ENCODE data around the gene CHPF2.

Gene CHPF2, protein sequence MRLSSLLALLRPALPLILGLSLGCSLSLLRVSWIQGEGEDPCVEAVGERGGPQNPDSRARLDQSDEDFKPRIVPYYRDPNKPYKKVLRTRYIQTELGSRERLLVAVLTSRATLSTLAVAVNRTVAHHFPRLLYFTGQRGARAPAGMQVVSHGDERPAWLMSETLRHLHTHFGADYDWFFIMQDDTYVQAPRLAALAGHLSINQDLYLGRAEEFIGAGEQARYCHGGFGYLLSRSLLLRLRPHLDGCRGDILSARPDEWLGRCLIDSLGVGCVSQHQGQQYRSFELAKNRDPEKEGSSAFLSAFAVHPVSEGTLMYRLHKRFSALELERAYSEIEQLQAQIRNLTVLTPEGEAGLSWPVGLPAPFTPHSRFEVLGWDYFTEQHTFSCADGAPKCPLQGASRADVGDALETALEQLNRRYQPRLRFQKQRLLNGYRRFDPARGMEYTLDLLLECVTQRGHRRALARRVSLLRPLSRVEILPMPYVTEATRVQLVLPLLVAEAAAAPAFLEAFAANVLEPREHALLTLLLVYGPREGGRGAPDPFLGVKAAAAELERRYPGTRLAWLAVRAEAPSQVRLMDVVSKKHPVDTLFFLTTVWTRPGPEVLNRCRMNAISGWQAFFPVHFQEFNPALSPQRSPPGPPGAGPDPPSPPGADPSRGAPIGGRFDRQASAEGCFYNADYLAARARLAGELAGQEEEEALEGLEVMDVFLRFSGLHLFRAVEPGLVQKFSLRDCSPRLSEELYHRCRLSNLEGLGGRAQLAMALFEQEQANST

GRCh38 chr7:151232091-151232916 lies at the start of gene CHPF2:
CHPF2 (plus strand) TSS chr7:151232483; CDS start chr7:151234012, 1,529 bp downstream.
- Histone ChIP-seq H3K27ac (ENCODE audit: low read depth, low read length) (peak within 1 kb of the TSS; percentile 69), H3K4me3 (ENCODE audit: low read length) (peak within 1 kb of the TSS; percentile 79), H3K36me3 (ENCODE audit: control insufficient read depth, insufficient read depth, low read length) (peaks cover 17% of the 10 kb centered on the region), H3K4me1 (ENCODE audit: control insufficient read depth, insufficient read depth, low read length) (peaks cover 10% of the 10 kb centered on the region), H3K27me3 (ENCODE audit: control insufficient read depth, insufficient read depth, low read length) (no peaks in the 10 kb centered on the region), H3K9ac (ENCODE audit: low read length) (peak within 1 kb of the TSS; percentile 57)

DNA sequence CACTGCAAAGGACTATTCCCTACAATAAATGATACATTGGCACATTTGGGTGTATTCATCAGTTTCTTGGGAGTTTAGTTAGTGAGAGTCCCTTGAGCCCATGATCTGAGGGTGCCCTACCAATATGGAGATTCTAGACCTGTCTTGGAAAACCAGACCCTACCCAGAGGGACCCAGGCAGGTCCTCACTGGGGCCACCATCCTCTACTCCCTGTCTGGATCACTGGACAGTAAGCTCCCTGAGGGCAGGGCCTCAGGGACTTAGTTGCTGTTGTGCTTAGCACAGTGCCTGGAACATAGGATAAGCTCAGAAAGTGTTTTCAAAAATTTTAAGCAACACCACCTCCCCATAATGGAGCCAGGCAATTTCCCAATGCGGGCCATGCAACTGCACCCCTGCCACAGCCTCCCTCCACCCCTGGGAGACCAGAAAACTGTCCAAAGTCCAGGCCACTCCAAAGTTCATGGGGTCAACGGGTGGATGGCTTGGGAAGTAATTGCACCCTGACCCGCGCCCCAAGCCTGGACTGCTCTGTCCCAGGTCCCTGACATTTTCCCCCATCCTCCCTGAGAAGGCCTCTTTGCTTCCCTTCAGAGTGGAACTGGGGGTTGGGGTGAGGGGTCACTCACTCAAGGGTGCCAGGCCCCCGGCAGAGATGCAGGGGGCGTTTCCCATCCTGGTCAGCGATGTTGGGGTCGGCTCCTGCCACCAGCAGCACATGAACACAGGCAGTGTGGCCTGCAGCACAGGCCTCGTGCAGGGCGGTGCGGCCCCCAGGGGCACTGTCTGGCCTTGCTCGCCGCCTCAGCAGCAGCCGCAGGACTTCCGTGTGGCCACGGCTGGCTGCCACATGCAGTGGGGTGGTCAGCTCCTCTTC lies 46.3 kb upstream of the CHPF2 start:
- Histone ChIP-seq H3K27me3 (ENCODE audit: control insufficient read depth, insufficient read depth, low read length) (no peaks in the 10 kb centered on the region), H3K27ac (ENCODE audit: low read depth, low read length) (no peak overlapping the region), H3K4me1 (ENCODE audit: control insufficient read depth, insufficient read depth, low read length) (no peaks in the 10 kb centered on the region), H3K4me3 (ENCODE audit: low read length) (no peak overlapping the region), H3K36me3 (ENCODE audit: control insufficient read depth, insufficient read depth, low read length) (no peaks in the 10 kb centered on the region), H3K9ac (ENCODE audit: low read length) (no peak overlapping the region)

GRCh38 chr7:151186640-151187408 lies 45.5 kb upstream of the CHPF2 start, which contains the start of gene ASB10:
ASB10 (minus strand) TSS chr7:151187250; CDS start chr7:151187130, 120 bp downstream.
- Histone ChIP-seq H3K4me3 (ENCODE audit: low read length) (no peak within 1 kb of the TSS), H3K4me1 (ENCODE audit: control insufficient read depth, insufficient read depth, low read length) (no peaks in the 10 kb centered on the region), H3K36me3 (ENCODE audit: control insufficient read depth, insufficient read depth, low read length) (no peaks in the 10 kb centered on the region), H3K27ac (ENCODE audit: low read depth, low read length) (no peak within 1 kb of the TSS), H3K27me3 (ENCODE audit: control insufficient read depth, insufficient read depth, low read length) (no peaks in the 10 kb centered on the region), H3K9ac (ENCODE audit: low read length) (no peak within 1 kb of the TSS)

- H3K9ac ChIP-seq (ENCODE audit: low read length): no peak overlapping the region
- H3K27ac ChIP-seq (ENCODE audit: low read depth, low read length): no peak overlapping the region
- no peaks in the 10 kb centered on the region for H3K27me3 ChIP-seq (ENCODE audit: control insufficient read depth, insufficient read depth, low read length)
- H3K4me1 ChIP-seq (ENCODE audit: control insufficient read depth, insufficient read depth, low read length): no peaks in the 10 kb centered on the region
- H3K36me3 ChIP-seq (ENCODE audit: control insufficient read depth, insufficient read depth, low read length): no peaks in the 10 kb centered on the region
- H3K4me3 ChIP-seq (ENCODE audit: low read length): no peak overlapping the region
These were observed 44.7 kb upstream of the CHPF2 start for GRCh38 chr7:151187409-151188251.

DNA sequence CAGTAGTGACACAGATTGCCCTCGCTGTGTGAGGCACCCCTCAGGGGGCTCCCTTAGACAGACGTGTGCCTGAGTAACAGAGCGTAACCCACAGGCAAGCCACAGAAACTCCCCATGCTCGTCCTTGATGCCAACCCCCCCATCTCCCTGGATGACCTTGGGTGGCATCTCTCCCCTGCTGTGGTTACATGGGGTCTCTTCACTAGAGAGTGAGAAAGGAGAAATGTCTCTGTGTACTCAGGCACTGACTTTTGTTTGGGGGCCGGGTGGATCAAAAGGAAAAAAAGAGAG lies 44.1 kb upstream of the CHPF2 start:
- no peaks in the 10 kb centered on the region for H3K4me1 ChIP-seq (ENCODE audit: control insufficient read depth, insufficient read depth, low read length)
- no peak overlapping the region for H3K27ac ChIP-seq (ENCODE audit: low read depth, low read length)
- H3K4me3 ChIP-seq (ENCODE audit: low read length): no peak overlapping the region
- H3K9ac ChIP-seq (ENCODE audit: low read length): no peak overlapping the region
- H3K36me3 ChIP-seq (ENCODE audit: control insufficient read depth, insufficient read depth, low read length): no peaks in the 10 kb centered on the region
- no peaks in the 10 kb centered on the region for H3K27me3 ChIP-seq (ENCODE audit: control insufficient read depth, insufficient read depth, low read length)

DNA sequence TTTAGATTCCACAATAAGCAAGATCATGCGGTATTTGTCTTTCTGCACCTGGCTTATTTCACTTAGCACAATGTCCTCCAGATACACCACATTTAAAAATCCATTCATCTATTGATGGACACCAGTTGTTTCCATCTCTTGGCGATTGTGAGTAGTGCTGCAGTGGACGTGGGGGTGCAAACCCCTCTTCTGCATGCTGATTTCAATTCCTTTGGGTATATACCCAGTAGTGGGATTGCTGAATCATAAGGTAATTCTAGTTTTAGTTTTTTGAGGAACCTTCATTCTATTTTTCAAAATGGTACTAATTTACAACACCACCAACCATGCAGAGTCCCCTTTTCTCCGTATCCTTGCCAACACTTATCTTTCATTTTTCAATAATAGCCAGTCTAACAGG lies 43.2 kb upstream of the CHPF2 start:
- Histone ChIP-seq H3K9ac (ENCODE audit: low read length) (no peak overlapping the region), H3K4me3 (ENCODE audit: low read length) (no peak overlapping the region), H3K27ac (ENCODE audit: low read depth, low read length) (no peak overlapping the region), H3K4me1 (ENCODE audit: control insufficient read depth, insufficient read depth, low read length) (no peaks in the 10 kb centered on the region), H3K36me3 (ENCODE audit: control insufficient read depth, insufficient read depth, low read length) (no peaks in the 10 kb centered on the region), H3K27me3 (ENCODE audit: control insufficient read depth, insufficient read depth, low read length) (no peaks in the 10 kb centered on the region)

GRCh38 chr7:151191544-151191943 lies 40.7 kb upstream of the CHPF2 start:
- Histone ChIP-seq H3K9ac (ENCODE audit: low read length) (no peak overlapping the region), H3K27me3 (ENCODE audit: control insufficient read depth, insufficient read depth, low read length) (peaks cover 5% of the 10 kb centered on the region), H3K4me1 (ENCODE audit: control insufficient read depth, insufficient read depth, low read length) (no peaks in the 10 kb centered on the region), H3K4me3 (ENCODE audit: low read length) (no peak overlapping the region), H3K27ac (ENCODE audit: low read depth, low read length) (no peak overlapping the region), H3K36me3 (ENCODE audit: control insufficient read depth, insufficient read depth, low read length) (no peaks in the 10 kb centered on the region)

DNA sequence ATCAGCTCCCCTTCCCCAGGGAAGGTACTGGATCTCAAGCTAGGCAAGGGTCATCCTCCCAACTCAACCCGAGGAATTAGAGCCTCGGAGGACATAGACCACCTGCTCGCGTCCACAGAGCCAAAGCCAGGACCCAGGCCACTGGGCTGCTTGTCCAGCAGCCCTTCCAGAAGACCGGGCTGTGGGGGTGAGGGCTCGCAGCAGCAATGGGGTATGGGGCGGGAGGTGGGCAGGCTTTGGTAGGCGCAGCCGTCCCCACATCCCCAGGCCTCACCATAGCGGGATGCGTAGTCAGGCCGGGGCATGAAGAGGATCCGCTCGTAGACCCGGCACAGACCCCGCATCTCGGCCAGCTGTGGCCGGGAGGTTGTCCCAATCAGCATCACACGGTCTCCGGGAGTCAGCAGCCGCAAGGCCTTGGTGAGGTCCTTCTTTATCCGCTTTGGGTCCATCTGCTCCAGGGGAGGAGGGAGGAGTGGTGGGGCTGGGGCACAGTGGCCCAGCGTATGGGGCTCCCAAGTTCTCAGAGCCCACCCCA lies 40.2 kb upstream of the CHPF2 start:
- no peak overlapping the region for H3K4me3 ChIP-seq (ENCODE audit: low read length)
- H3K27me3 ChIP-seq (ENCODE audit: control insufficient read depth, insufficient read depth, low read length): peaks cover 5% of the 10 kb centered on the region
- H3K9ac ChIP-seq (ENCODE audit: low read length): no peak overlapping the region
- no peaks in the 10 kb centered on the region for H3K4me1 ChIP-seq (ENCODE audit: control insufficient read depth, insufficient read depth, low read length)
- no peaks in the 10 kb centered on the region for H3K36me3 ChIP-seq (ENCODE audit: control insufficient read depth, insufficient read depth, low read length)
- H3K27ac ChIP-seq (ENCODE audit: low read depth, low read length): no peak overlapping the region

DNA sequence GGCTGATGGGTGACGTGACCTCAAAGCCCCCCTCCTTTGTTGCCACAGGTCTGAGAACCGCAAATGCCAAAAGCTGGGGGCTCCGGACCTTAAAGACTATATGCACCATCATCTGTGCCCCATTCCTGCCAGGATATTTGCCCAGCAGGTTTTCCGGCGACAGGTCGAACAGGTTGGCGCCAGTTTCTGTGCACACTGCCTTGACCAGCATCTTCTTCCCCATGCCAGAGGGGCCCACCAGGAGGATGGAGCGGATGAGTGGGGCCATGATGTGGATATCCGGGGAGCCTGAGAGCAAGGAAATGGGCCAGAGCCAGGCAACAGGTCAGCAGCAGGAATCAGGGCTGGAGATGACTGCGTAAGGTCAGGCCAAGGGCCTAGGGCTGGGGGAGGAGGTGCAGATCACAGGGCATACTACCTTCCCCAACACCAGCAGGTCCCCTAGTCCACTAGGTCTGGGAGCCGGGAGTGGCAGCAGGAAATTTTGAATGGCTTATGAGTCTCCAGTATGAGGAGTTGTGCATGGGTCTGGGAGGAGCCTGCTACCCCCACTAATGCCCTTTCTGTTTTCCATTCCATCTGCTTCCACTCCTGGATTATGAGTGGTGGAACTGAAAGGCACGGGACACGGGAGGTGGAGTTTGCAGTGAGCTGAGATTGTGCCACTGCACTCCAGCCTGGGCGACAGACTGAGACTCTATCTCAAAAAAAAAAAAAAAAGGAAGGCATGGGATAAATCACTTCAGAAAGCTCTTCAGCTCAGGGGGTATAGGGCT lies 38.9 kb upstream of the CHPF2 start:
- Histone ChIP-seq H3K9ac (ENCODE audit: low read length) (no peak overlapping the region), H3K27ac (ENCODE audit: low read depth, low read length) (no peak overlapping the region), H3K4me3 (ENCODE audit: low read length) (no peak overlapping the region), H3K27me3 (ENCODE audit: control insufficient read depth, insufficient read depth, low read length) (peaks cover 5% of the 10 kb centered on the region), H3K36me3 (ENCODE audit: control insufficient read depth, insufficient read depth, low read length) (no peaks in the 10 kb centered on the region), H3K4me1 (ENCODE audit: control insufficient read depth, insufficient read depth, low read length) (no peaks in the 10 kb centered on the region)

DNA sequence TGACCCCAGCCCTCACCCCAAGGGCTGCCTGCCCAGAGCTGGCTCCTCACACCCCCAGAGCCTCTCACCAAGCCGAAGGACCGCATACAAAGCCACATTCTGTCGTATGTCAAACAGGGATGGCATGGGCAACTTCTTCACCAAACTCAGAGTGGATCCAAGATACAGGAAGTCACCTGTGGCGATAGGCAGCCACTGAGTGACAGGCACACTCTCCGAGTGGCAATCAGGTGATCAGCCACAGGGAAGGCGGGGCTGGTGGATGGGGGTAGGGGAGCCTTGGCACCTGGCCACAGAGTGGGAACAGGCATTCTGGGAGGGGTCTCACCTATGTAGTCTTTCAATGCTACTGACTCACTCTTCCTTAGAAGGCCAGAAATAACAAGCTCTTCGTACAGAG lies 38.1 kb upstream of the CHPF2 start:
- no peaks in the 10 kb centered on the region for H3K4me1 ChIP-seq (ENCODE audit: control insufficient read depth, insufficient read depth, low read length)
- no peaks in the 10 kb centered on the region for H3K36me3 ChIP-seq (ENCODE audit: control insufficient read depth, insufficient read depth, low read length)
- H3K27me3 ChIP-seq (ENCODE audit: control insufficient read depth, insufficient read depth, low read length): peaks cover 5% of the 10 kb centered on the region
- H3K9ac ChIP-seq (ENCODE audit: low read length): no peak overlapping the region
- no peak overlapping the region for H3K4me3 ChIP-seq (ENCODE audit: low read length)
- no peak overlapping the region for H3K27ac ChIP-seq (ENCODE audit: low read depth, low read length)

Data from rectal smooth muscle tissue (tissue), 1 donor.